Activated T-helper 1 cell treated with anti-CD3 and anti-CD28 coated beads, Interleukin-2, amount 50 U/mL, for 16 hours (primary cell): ENCODE results near the gene POLA2.
"Not testable (repeated sequence)": the region's sequence is repeated elsewhere in the genome, so short reads cannot be mapped to it uniquely, and the experiment has no call there.

Experiments
- DNase-seq, 2 donors: peaks; one replicate each; pipeline ENCODE4 v3.0.0-alpha.2; 2020; ENCODE audit warnings: low read depth in 1 of 2, low spot score in 1 of 2

POLA2 gene, protein sequence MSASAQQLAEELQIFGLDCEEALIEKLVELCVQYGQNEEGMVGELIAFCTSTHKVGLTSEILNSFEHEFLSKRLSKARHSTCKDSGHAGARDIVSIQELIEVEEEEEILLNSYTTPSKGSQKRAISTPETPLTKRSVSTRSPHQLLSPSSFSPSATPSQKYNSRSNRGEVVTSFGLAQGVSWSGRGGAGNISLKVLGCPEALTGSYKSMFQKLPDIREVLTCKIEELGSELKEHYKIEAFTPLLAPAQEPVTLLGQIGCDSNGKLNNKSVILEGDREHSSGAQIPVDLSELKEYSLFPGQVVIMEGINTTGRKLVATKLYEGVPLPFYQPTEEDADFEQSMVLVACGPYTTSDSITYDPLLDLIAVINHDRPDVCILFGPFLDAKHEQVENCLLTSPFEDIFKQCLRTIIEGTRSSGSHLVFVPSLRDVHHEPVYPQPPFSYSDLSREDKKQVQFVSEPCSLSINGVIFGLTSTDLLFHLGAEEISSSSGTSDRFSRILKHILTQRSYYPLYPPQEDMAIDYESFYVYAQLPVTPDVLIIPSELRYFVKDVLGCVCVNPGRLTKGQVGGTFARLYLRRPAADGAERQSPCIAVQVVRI

DNA sequence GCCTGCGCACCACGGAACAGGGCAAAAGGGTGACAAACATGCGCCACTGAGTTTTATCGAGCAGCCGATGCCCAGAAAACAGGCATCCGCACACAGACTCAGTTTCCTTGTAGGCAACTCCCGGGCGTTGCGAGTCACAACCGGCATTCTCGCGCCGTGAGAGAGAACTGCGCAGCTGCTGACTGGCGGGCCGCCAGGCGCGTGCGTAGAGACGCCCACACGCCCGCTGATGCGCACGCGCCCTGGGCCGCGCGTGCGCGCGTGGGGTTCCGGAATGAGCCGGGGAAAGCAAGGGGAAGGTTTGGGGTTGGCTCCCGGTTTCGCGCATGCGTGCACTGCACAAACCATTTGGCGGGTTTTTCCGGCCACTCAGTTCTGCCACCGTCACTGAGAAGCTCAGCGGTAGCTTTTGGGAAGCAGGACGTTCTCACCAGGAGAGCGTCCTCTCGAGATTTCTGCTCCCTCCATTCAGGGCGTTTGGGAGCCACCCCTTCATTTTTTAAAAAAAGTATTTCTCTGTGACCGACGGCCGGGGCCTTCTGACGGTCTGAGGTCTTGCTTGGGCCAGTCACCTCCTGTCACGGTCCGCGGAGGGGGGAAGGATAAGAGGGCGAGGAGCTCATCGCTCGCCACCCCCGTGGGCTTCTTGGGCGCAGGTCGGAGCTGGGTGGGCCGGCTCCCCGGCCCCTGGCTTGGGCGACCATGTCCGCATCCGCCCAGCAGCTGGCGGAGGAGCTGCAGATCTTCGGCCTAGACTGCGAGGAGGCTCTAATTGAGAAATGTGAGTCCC is at the start of gene POLA2:
POLA2 (plus strand) TSS at position 372 of the 790 bp plus-strand sequence; CDS start at position 703, 331 bp downstream.
- peak; percentile 88 to 93 for DNase-seq

DNA sequence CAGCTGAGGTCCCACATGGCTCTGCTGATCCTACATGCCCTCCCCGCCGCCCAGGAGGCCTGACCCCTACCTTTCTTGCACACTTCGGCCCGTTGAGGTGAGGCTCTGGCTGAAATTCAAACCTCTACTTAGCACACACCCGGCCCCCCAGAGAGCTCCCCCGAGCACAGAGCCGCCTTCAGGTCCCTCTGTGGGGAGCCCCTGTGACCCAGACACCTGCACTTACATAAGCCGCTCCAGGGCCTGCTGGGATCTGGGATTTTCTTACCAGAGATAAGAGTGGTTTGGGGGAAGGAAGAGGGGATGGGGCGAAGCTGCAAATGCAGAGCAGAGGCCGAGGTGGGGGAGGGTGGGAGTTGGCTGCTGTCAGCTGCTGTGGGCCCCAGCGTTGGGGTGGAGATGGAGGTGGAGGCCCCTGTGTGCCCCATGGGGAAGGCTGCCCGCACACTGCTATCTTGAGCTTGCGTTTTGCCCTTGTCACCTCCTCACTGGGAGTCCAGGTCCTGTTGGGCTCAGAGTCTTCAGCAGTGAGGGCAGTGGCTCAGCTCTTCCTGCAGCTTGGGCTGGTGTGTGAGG is 49.4 kb upstream of the POLA2 start:
- DNase-seq, result no peak

DNA sequence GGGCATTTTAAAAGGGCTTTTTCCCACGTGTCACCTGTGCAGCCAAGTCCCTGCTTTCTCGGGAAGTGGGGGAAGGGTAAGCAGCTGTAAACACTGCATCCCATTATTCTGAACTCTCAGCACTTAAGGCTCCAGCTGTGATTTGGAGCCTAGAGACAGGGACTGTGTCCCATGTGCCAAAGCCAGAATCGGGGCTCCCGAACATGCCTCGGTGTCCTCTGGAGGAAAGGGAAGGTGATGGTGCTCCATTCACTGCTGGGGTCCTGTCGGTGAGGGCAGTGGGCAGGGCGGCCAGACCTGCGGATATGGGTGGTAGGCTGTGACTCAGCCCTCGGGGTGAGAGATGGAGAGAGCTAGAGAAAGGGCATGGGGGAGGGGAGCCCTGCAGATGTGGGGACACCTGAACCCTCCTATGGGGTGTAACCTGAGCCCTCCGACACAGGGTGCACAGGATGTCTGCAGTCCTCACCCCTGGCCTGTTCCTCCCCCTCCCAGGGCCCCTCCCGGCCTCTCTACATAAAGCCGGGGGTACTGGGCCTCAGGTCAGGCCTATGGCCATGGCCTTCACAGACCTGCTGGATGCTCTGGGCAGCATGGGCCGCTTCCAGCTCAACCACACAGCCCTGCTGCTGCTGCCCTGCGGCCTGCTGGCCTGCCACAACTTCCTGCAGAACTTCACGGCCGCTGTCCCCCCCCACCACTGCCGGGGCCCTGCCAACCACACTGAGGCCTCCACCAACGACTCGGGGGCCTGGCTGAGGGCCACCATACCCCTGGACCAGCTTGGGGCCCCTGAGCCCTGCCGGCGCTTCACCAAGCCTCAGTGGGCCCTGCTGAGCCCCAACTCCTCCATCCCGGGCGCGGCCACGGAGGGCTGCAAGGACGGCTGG is 48.2 kb upstream of the POLA2 start:
- DNase-seq, result no peak

DNA sequence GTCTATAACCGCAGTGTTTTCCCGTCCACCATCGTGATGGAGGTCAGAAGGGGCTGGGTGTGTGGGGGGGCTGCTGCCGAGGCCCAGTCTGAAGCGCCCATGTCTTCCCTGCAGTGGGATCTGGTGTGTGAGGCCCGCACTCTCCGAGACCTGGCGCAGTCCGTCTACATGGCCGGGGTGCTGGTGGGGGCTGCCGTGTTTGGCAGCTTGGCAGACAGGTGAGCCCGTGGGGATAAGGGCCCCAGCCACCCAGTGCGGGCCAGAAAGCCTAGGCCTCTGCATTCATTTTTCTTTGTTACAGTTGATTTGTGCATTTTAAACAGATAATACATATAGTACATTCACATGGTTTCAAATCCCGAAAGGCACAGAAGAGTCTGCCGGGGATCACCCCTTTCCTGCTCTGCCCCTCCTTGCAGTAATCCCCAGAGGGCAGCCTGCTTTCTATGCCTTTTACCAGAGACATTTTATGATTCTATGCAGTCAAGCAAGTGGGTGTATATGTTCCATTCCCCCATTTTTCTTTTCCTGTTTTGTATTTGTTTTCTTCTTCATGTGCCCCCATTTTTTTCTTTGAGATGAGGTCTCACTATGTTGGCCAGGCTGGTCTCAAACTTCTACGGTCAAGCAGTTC is 47.4 kb upstream of the POLA2 start:
- DNase-seq, result no peak

DNA sequence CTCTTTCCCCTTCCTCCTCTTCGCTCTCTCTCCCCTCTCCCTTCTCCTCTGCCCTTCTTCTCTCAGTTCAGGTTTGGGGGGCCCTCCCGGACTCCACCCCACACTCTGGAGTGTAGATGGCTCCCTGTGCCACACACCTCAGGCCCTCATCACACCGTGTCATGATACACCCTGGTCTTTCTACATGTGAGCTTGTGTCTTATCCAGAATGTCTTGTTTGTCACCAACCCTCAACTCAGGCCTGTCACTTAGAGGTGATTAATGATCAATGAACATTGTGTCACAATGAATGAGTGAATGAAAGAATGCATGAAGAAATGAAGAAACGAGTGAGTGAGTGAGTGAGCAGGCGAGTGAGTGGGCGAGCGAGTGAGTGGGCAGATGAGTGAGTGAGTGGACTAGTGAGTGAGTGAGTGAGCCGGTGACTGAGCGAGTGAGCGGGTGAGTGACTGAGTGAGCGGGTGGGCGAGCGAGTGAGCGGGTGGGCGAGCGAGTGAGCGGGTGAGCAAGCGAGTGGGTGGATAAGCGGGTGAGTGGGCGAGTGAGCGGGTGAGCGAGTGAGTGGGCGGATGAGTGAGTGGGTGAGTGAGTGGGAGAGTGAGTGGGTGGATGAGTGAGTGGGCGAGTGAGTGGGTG is 46.2 kb upstream of the POLA2 start:
- DNase-seq, result no peak

DNA sequence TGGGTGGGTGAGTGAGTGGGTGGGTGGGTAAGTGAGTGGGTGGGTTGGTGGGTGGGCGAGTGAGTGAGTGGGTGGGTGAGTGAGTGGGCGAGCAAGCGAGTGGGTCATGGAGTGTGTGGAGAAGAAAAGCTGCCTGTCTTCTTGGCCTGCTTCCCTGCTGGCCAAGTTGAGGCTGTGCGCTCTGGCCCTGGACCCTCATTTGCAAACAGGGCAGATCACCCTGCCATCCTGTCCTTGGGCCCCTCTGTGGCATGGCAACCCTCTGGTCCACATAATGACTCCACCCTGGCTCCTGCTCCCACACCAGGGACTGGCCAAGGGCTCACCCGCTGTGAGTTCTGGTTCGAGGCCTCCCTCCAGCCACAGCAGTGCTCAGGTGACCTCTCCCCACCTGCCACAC is 44.9 kb upstream of the POLA2 start:
- no peak for DNase-seq

DNA sequence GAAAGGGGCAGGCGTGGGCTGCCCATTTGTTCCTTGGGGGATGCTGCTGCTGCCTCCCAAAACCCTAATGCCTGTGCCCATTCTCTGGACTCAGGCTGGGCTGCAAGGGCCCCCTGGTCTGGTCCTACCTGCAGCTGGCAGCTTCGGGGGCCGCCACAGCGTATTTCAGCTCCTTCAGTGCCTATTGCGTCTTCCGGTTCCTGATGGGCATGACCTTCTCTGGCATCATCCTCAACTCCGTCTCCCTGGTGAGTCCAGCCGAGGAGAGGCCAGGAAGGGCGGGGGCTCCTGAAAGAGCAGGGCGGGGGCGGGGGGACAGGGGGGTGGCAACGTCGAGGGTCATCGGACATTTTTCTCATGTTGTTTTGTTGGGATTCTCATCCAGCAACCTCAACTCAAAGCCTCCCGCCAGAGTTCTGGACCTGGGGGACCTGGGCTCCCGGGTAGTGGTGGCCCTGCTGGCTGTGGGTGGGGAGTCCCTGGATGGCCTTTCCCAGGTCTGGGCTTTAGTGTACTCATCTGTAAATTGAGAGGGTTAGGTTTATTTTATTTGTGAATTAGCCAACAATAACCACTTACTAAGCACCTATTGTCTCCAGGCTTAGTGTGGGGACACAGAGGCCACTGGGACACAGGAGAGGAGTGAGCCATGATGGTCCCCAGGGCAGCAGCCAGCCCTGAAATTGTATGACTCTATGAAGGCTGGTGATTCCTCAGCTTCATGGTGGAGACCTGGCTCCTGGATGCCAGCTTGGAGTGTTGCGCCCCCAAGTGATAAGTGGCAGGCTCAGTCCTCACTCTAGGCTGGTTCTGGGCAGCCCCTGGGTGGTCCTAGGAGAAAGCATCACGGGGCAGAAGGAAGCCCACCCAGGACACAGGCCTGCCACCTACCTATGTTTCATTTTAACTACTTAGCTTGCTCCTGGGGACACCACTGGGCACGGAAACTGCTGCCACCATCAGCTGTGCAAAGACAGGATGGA is 44.0 kb upstream of the POLA2 start:
- no peak for DNase-seq

DNA sequence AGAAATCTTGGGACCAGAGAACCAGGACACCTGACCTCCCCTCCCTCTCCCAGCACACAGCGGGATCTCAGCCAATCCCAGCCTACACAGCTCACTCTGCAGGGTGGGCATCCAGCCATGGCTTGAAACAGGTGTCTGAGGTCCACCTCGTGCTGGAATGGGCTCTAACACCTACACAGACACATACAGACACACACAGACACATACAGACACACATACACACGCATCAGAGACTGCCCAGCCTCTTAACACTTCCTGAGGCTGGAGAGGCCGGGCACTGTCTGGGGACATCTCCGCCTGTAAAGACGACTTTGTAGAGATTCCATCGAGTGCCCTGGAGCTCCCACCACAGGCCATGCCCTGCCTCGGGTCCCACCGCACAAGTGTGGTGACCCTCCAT is 43.3 kb upstream of the POLA2 start:
- DNase-seq, result no peak

DNA sequence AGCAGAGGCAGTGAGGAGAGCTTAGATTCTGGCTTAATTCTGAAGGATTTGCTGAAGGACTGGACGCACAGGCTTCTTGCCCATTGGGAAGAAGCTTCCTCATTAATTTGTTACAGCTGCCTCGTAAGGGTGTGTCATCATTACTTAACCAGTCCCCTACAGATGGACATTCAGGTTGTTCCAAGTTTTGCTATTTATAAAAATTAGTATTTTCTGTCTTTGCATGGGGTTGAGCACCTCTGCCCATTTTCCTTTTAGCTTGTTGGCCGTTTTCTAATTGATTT is 41.9 kb upstream of the POLA2 start:
- DNase-seq, result no peak

DNA sequence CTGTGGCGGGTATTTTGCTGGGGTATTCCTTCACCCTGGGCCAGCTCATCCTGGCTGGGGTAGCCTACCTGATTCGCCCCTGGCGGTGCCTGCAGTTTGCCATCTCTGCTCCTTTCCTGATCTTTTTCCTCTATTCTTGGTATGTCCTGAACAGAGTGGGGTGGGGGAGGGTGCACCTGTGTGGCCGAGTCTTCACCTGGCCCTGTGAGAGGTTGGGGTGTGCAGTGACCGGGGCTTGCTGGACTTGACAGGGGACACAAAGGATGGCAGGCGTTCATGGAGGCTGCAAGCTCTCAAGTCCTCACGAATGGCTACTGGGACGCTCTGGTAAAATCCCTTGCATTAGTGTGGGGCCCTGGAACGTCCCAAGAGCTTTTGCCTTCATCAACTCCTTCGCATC is 40.7 kb upstream of the POLA2 start:
- no peak for DNase-seq

DNA sequence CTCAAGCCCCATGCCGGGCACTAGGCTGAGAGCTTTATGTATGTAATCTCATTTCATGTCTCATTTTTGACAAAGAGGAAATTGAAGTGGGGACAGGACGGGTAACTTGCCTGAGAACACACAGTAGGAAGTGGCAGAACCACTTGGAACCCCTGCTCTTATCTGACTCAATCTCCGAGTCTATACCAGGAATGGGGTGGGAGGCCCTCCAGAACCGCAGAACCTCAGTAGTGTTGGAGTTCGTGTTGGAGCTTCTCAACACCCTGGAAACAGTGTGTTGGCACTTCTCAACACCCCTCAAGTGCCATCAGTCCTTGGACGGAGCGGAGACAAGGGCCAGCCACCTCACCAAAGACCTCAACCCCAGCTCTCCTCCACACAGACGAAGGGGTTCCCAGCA is 38.8 kb upstream of the POLA2 start:
- no peak for DNase-seq

DNA sequence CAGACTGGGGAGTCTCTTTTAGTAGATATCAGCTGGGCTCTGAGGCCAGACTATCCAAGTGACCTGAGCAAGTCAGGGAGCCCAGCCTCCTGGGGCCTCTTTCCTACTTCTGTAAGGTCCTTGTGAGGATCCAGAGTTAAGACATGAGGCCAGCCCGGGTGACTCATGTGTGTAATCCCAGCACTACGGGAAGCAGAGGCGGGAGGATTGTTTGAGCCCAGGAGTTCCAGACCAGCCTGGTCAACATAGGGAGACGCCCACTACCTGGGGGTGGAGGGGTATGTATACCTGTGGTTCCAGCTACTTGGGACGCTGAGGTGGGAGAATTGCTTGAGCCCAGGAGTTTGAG is 36.9 kb upstream of the POLA2 start:
- no peak for DNase-seq

DNA sequence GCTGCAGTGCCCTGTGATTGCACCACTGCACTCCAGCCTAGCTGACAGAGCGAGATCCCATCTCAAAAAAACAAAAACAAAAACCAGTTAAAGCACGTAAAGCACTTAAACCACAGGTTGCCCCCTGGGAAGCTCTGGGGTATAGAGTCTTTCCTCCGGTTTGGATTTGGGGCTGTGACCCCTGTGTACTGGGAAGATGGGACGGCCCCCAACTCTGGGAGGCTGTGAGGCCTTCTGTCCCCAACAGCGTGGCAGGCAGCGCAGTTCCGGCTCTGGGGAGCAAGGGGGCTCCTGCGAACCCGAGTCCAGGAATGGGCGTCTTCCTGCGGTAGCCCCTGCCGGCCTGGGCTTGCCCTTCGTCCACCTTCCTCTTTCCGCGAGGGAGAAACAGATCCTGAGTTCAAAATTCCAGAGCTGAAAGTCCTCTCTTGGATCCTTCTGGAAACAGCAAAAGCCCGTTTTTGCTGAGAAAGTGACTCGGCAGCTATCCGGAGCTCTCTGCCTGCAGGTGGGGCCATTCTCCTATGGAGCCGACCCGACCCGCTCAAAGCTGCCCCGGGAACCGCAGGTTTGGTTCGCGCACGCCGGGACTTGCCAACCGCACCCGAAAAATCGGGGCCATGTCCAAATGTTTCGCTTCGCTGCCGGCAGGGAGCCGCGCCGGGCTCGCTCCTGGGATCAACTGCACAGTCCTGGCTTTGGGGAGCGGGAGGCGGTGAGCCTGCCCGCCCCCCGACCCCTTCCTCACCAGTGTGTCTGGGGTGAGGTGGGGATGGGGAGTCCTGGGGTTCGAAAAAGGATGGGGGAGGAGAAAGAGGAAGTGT is 36.3 kb upstream of the POLA2 start:
- DNase-seq, result peak; percentile 22 to 38

DNA sequence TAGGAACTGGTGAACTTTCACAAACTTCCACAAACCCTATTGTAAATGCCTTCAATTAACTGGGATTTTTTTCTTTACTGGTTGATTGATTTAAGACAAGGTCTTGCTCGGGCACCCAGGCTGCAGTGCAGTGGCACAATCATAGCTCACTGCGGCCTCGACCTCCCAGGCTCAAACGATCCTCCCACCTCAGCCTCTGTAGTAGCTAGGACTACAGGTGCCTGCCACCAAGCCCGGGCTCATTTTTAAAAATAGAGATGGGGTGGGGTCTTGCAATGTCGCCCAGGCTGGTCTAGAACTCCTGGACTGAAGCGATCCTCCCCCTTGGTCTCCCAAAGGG is 35.7 kb upstream of the POLA2 start:
- no peak for DNase-seq

DNA sequence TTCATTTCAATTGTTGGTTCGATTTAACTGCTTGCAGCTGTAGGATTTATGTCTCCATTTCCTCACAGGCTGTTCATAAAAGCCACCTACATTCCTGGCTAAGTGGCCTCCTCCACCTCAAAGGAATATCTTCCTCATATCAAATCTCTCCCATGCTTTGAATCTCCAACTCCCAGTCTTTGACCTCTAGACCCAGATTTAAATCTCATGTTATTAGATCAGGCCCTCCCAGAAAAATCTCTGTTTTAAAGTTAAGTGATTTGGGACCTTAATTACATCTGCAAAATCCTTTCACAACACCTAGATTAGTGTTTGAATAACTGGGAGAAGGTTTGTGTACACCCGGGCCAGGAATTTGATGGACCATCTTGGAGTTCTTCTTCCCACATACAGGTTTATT is 33.9 kb upstream of the POLA2 start:
- DNase-seq, result no peak

DNA sequence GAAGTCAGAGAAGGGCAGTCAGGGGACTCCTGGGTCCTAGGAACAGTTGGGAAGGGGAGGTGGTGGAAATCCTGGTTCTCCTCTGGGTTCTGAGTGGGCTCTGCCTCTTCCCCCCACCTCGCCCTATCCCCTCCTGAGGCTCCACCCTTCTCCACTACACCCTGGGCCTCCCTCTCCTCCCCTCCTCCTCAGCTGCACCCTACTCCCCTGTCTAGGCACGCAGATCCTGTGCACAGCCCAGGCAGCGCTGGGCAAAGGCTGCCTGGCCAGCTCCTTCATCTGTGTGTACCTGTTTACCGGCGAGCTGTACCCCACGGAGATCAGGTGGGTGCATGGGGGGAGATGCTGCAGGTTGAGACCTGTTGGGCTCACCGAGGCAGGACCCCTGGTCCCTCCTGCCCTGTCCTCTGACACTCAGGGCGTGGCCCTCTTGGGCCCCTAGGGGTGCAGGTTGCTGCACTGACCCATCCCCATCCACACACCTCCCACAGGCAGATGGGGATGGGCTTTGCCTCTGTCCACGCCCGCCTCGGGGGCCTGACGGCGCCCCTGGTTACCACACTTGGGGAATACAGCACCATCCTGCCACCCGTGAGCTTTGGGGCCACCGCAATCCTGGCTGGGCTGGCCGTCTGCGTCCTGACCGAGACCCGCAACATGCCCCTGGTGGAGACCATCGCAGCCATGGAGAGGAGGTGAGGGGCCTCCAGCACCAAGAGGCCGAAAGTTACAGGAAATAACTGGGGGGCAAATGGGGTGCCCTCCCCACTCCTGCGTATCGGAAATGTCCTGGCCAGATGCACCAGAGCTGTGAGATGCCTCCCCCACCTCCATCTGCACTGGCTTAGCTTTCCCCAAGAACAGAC is 25.3 kb upstream of the POLA2 start:
- DNase-seq, result no peak

DNA sequence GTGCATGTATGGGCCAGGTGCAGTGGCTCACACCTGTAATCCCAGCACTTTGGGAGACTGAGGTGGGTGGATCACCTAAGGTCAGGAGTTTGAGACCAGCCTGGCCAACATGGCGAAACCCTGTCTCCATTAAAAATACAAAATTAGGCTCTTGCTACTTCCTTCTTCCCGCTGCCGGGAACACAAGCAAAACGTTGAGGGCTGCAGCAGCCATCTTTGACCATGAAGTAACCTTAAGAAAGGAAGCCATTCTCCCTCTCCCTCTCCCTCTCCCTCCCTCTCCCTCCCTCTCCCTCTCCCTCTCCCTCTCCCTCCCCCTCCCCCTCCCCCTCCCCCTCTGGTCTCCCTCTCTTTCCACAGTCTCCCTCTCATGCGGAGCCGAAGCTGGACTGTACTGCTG is 23.5 kb upstream of the POLA2 start:
- not testable (repeated sequence) for DNase-seq
